PC-3 (cell line): Measurements from ENCODE around the gene CBX7. TPM values are rescaled to one million over a fixed set of nuclear protein-coding genes. Genes with fewer than 3 reads are reported as not detected.

Experiments
- ATAC-seq: fragments of 200-7000 bp; cut with Tn5 transposase; 2 replicates; pipeline ENCODE4 v1.9.1; 2020; ENCODE audit warnings: mild to moderate bottlenecking, moderate library complexity
- BruUV-seq: library from RNA; stranded (reverse); fragments of 400-500 nt; replicated peaks from 2 replicates; lab custom pipeline; 2021; lab: Mats Ljungman, UMichigan
- CTCF ChIA-PET: fragments of 300-600 bp; sonication (Branson Sonifier 250); formaldehyde crosslinking; loops from one replicate; lab custom pipeline; 2022; ENCODE audit warnings: antibody characterized with exemption; lab: Charles Lee
- POLR2A ChIA-PET: fragments of 300-600 bp; sonication (Branson Sonifier 250); formaldehyde crosslinking; loops from one replicate; lab custom pipeline; 2022; ENCODE audit warnings: antibody characterized with exemption; ENCODE audit not compliant: unreplicated experiment; lab: Charles Lee
- DNase-seq: peaks from one replicate; pipeline ENCODE4 v3.0.0-alpha.2; 2015
- H2AFZ ChIP-seq: fragments of 300-600 bp; sonication (generic); 2 replicates; pipeline ENCODE4 v1.6.0; 2016; ENCODE audit warnings: antibody characterized with exemption, low read length
- H3F3A ChIP-seq: fragments of 300-600 bp; sonication (generic); one replicate; pipeline ENCODE4 v1.6.0; 2017; ENCODE audit warnings: antibody characterized with exemption, low read length, control low read depth, mild to moderate bottlenecking; ENCODE audit not compliant: unreplicated experiment
- H3K27ac ChIP-seq: fragments of 300-600 bp; sonication (generic); 2 replicates; pipeline ENCODE4 v1.5.1; 2016; ENCODE audit warnings: mild to moderate bottlenecking, low read length
- H3K27me3 ChIP-seq: fragments of 300-600 bp; sonication (generic); 2 replicates; pipeline ENCODE4 v1.6.1; 2016; ENCODE audit warnings: low read length, mixed read lengths
- H3K36me3 ChIP-seq: fragments of 300-600 bp; sonication (generic); 2 replicates; pipeline ENCODE4 v1.6.1; 2016; ENCODE audit warnings: low read depth, mixed run types, low read length, mixed read lengths
- H3K4me1 ChIP-seq: fragments of 300-600 bp; sonication (generic); 2 replicates; pipeline ENCODE4 v1.5.1; 2016; ENCODE audit warnings: low read length; ENCODE audit not compliant: insufficient read depth
- H3K4me2 ChIP-seq: fragments of 300-600 bp; sonication (generic); 2 replicates; pipeline ENCODE4 v1.6.0; 2016; ENCODE audit warnings: low read length
- H3K4me3 ChIP-seq: fragments of 300-600 bp; sonication (generic); 2 replicates; pipeline ENCODE4 v1.5.1; 2016; ENCODE audit warnings: mild to moderate bottlenecking, low read length, mixed read lengths
- H3K79me2 ChIP-seq: fragments of 300-600 bp; sonication (generic); 2 replicates; pipeline ENCODE4 v1.6.1; 2017; ENCODE audit warnings: low read length, mixed read lengths
- H3K9ac ChIP-seq: fragments of 300-600 bp; sonication (generic); 2 replicates; pipeline ENCODE4 v1.6.0; 2016; ENCODE audit warnings: mild to moderate bottlenecking, low read length
- H3K9me2 ChIP-seq: fragments of 300-600 bp; sonication (generic); replicated peaks from 2 replicates; pipeline ENCODE4 v1.6.1; 2016; ENCODE audit warnings: mixed run types, low read length, mixed read lengths
- H3K9me3 ChIP-seq: fragments of 300-600 bp; sonication (generic); 2 replicates; pipeline ENCODE4 v1.6.1; 2016; ENCODE audit warnings: low read length, mixed read lengths
- H4K20me1 ChIP-seq: fragments of 300-600 bp; sonication (generic); 2 replicates; pipeline ENCODE4 v1.6.1; 2016; ENCODE audit warnings: low read length, mixed read lengths
- EZH2 ChIP-seq: fragments of 300-600 bp; sonication (generic); IDR thresholded peaks from one replicate; pipeline ENCODE4 v1.6.1; 2017; ENCODE audit warnings: antibody characterized with exemption, mild to moderate bottlenecking, low read length; ENCODE audit not compliant: unreplicated experiment
- EZH2phosphoT487 ChIP-seq: fragments of 300-600 bp; sonication (generic); IDR thresholded peaks from 2 replicates; pipeline ENCODE4 v1.6.1; 2018; ENCODE audit warnings: mild to moderate bottlenecking, antibody characterized with exemption, low read length, borderline replicate concordance
- intact Hi-C: fragments of 100-400 bp; cut with micrococcal nuclease; formaldehyde crosslinking; loops from 2 replicates; pipeline ENCODE4 v1.9.0; 2023
- total RNA-seq: library from RNA; depleted of rRNA; stranded (reverse); fragments of >200 nt; gene quantifications from 2 replicates; pipeline ENCODE4 v1.2.3, GENCODE V29; 2014
- TF ChIP-seq, protein P1 (sequence below): fragments of 300-600 bp; sonication (generic); conservative IDR thresholded peaks from 2 replicates; pipeline ENCODE4 v1.5.1; 2017; ENCODE audit warnings: antibody characterized with exemption, low read depth, mild to moderate bottlenecking, low read length

Gene CBX7
- total RNA-seq, 1 experiment from 2014 or later = 8.6 TPM

GRCh38 chr22:39133871-39134270, 18.6 kb downstream of the CBX7 start:
- no peaks in the 10 kb centered on the region for H3K27me3 ChIP-seq
- no peak overlapping the region for H3K4me2 ChIP-seq
- TF ChIP-seq EZH2phosphoT487 (no peak), EZH2 (no peak)
- TF ChIP-seq, protein P1, sequence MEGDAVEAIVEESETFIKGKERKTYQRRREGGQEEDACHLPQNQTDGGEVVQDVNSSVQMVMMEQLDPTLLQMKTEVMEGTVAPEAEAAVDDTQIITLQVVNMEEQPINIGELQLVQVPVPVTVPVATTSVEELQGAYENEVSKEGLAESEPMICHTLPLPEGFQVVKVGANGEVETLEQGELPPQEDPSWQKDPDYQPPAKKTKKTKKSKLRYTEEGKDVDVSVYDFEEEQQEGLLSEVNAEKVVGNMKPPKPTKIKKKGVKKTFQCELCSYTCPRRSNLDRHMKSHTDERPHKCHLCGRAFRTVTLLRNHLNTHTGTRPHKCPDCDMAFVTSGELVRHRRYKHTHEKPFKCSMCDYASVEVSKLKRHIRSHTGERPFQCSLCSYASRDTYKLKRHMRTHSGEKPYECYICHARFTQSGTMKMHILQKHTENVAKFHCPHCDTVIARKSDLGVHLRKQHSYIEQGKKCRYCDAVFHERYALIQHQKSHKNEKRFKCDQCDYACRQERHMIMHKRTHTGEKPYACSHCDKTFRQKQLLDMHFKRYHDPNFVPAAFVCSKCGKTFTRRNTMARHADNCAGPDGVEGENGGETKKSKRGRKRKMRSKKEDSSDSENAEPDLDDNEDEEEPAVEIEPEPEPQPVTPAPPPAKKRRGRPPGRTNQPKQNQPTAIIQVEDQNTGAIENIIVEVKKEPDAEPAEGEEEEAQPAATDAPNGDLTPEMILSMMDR = no peak
- no peak for ATAC-seq
- H3K36me3 ChIP-seq = no peaks in the 10 kb centered on the region
- no peaks in the 10 kb centered on the region for H3K9me2 ChIP-seq
- no TSS peak for BruUV-seq
- no peak overlapping the region for H2AFZ ChIP-seq
- ChIA-PET POLR2A (no interaction called here), CTCF (interaction anchor here (0.6 kb wide), 1 partner anchor 127 kb away, joined by 4 read pairs; no protein-coding TSS in a partner anchor)
- H3K79me2 ChIP-seq = no peaks in the 10 kb centered on the region
- H3K27ac ChIP-seq = no peak overlapping the region
- H3K4me3 ChIP-seq = no peak overlapping the region
- H3K9me3 ChIP-seq = no peaks in the 10 kb centered on the region
- intact Hi-C loops = no loop called here
- H3K4me1 ChIP-seq = peaks cover 6% of the 10 kb centered on the region; the same call in 1 of the 2 replicates
- no peak overlapping the region for H3K9ac ChIP-seq
- no peaks in the 10 kb centered on the region for H4K20me1 ChIP-seq
- DNase-seq = no peak
- no peaks in the 10 kb centered on the region for H3F3A ChIP-seq

GRCh38 chr22:39132871-39133524, 19.5 kb downstream of the CBX7 start:
- Histone ChIP-seq H3K9me2 (no peaks in the 10 kb centered on the region), H3K27me3 (no peaks in the 10 kb centered on the region), H3K9me3 (no peaks in the 10 kb centered on the region), H2AFZ (no peak overlapping the region), H3K9ac (no peak overlapping the region), H3K4me3 (no peak overlapping the region), H3F3A (no peaks in the 10 kb centered on the region), H3K4me2 (no peak overlapping the region), H4K20me1 (no peaks in the 10 kb centered on the region), H3K27ac (no peak overlapping the region), H3K36me3 (no peaks in the 10 kb centered on the region), H3K79me2 (no peaks in the 10 kb centered on the region), H3K4me1 (peaks cover 6% of the 10 kb centered on the region; the same call in 1 of the 2 replicates)
- ChIA-PET CTCF (no interaction called here), POLR2A (no interaction called here)
- TF ChIP-seq EZH2phosphoT487 (no peak), EZH2 (no peak)
- TF ChIP-seq, protein P1 = no peak
- ATAC-seq = no peak
- intact Hi-C loops = no loop called here
- BruUV-seq = no TSS peak
- DNase-seq = no peak

DNA sequence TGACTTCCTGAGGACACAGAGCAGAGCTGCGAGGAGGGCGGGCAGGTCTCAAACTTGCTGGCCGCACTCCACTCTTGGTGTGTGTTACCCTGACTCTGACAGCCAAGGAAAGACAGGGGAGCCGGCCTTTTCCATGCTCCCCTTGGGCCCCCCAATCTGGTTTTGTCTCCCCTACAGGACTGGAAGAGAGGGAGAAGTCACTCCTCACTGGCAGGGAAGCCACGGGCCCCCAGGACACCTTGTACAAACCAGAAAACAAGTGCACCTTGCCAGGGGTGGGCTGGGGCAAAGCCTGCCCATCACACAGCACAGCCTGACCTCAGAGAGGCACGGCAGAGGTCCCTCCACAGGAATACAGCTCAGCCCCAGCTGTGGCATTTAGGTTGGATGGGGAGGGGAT, 20.2 kb downstream of the CBX7 start:
- Histone ChIP-seq H4K20me1 (no peaks in the 10 kb centered on the region), H3K79me2 (no peaks in the 10 kb centered on the region), H3K9me3 (no peaks in the 10 kb centered on the region), H3K4me1 (peaks cover 6% of the 10 kb centered on the region; the same call in 1 of the 2 replicates), H3F3A (no peaks in the 10 kb centered on the region), H3K27me3 (no peaks in the 10 kb centered on the region), H3K36me3 (no peaks in the 10 kb centered on the region), H3K4me3 (no peak overlapping the region), H3K27ac (no peak overlapping the region), H2AFZ (no peak overlapping the region), H3K9me2 (no peaks in the 10 kb centered on the region), H3K4me2 (no peak overlapping the region), H3K9ac (no peak overlapping the region)
- TF ChIP-seq EZH2 = no peak
- no peak for TF ChIP-seq EZH2phosphoT487
- TF ChIP-seq, protein P1 = no peak
- intact Hi-C loops = no loop called here
- BruUV-seq = no TSS peak
- ChIA-PET CTCF (no interaction called here), POLR2A (no interaction called here)
- ATAC-seq = no peak
- no peak for DNase-seq
